GM06990 (cell line): ENCODE data around the gene RNF144A.

ENCODE experiments used
- DNase-seq: peaks from one replicate; pipeline ENCODE4 v3.0.0-alpha.2; 2011; ENCODE audit not compliant: insufficient read length; ENCODE audit errors: extremely low read depth
- H3K27me3 ChIP-seq: replicated peaks from 2 replicates; pipeline ENCODE4 v1.6.0; 2011; ENCODE audit warnings: low read length; ENCODE audit not compliant: control insufficient read depth, insufficient read depth
- H3K36me3 ChIP-seq: 2 replicates; pipeline ENCODE4 v1.5.1; 2011; ENCODE audit warnings: low read length; ENCODE audit not compliant: control insufficient read depth, insufficient read depth
- H3K4me3 ChIP-seq: replicated peaks from 2 replicates; pipeline ENCODE4 v1.5.1; 2011; ENCODE audit warnings: low read depth, mild to moderate bottlenecking, control low read depth, low read length
- TF ChIP-seq, protein P1 (sequence below): IDR thresholded peaks from 2 replicates; pipeline ENCODE4 v1.5.1; 2011; ENCODE audit warnings: low read length, control low read depth, mild to moderate bottlenecking, inconsistent platforms; ENCODE audit not compliant: insufficient read depth, poor library complexity, severe bottlenecking

RNF144A gene

DNA sequence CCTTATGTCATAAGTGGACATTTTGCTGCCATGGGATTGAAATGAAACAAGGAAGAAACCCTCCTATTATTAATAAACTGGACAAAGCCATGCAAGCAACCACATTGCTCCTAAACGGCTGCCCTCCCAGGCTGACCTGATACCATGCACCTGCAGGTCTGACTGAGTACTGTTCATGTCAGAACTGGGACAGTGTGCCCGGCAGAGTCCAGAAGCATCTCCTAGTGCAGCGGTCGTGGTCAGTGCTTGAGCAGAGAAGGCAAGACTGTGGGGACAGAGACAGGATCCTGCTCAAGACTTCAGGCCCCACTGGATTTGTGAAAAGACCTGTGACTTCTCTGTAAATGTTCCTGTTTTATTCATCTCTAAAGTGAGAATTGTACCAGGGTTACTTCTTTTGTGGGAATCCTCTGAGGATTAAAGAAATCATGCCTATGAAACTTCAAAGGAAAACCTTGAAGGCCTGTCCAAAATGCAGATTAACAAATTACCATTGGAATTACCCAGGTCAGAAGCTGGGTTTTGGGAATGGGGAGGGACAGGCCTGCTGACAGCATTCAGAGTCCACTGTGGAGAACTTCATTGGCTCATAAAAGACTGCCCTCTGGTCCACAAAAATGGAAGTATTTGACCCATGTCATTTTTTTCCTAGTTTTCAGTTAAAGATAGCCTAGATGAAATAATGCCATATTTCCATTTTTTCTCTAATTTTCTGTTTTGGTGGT, 13.9 kb downstream of the RNF144A start:
- no peaks in the 10 kb centered on the region for H3K27me3 ChIP-seq
- H3K36me3 ChIP-seq, result no peaks in the 10 kb centered on the region
- H3K4me3 ChIP-seq, result no peak overlapping the region
- DNase-seq, result no peak
- TF ChIP-seq, protein P1, sequence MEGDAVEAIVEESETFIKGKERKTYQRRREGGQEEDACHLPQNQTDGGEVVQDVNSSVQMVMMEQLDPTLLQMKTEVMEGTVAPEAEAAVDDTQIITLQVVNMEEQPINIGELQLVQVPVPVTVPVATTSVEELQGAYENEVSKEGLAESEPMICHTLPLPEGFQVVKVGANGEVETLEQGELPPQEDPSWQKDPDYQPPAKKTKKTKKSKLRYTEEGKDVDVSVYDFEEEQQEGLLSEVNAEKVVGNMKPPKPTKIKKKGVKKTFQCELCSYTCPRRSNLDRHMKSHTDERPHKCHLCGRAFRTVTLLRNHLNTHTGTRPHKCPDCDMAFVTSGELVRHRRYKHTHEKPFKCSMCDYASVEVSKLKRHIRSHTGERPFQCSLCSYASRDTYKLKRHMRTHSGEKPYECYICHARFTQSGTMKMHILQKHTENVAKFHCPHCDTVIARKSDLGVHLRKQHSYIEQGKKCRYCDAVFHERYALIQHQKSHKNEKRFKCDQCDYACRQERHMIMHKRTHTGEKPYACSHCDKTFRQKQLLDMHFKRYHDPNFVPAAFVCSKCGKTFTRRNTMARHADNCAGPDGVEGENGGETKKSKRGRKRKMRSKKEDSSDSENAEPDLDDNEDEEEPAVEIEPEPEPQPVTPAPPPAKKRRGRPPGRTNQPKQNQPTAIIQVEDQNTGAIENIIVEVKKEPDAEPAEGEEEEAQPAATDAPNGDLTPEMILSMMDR, result no peak

DNA sequence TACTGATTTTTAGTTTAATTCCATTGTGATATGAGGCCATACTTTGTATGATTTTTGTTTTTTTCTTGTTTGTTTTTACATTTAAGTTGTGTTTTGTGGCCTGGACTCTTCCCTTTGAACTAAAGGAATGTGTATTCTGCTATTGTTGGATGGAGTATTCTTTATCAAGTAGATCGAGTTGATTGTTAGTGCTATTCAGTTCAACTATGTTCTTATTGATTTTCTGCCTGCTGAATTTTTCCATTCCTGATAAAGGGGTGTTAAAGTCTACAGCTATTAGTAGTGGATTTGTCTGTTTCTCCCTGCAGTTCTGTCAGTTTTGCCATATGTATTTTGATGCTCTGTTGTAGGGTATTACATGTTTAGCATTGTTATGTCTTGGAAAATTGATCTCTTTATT, 14.5 kb downstream of the RNF144A start:
- TF ChIP-seq, protein P1, result no peak
- H3K36me3 ChIP-seq, result no peaks in the 10 kb centered on the region

DNA sequence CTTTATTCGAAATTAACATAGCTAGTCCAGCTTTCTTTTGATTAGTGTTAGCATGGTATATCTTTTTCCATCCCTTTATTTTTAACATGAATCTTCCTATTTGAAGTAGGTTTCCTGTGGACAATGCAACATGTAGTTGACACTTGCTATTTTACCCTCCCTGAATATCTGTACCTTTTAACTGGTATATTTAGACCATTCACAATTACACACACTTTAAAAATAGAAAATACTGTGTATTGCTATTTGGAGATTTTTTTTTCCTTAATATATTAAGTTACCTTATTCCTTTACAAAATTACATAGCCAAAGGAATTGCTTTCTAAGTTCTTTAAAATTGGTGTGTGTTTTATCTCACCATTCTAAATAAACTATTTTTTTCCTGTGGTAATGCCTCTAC, 15.0 kb downstream of the RNF144A start:
- TF ChIP-seq, protein P1, result no peak
- no peak for DNase-seq
- Histone ChIP-seq H3K36me3 (no peaks in the 10 kb centered on the region), H3K4me3 (no peak overlapping the region), H3K27me3 (no peaks in the 10 kb centered on the region)

More for the DNA sequence above, 14.5 kb downstream of the RNF144A start:
- no peak for DNase-seq
- no peak overlapping the region for H3K4me3 ChIP-seq
- H3K27me3 ChIP-seq, result no peaks in the 10 kb centered on the region

DNA sequence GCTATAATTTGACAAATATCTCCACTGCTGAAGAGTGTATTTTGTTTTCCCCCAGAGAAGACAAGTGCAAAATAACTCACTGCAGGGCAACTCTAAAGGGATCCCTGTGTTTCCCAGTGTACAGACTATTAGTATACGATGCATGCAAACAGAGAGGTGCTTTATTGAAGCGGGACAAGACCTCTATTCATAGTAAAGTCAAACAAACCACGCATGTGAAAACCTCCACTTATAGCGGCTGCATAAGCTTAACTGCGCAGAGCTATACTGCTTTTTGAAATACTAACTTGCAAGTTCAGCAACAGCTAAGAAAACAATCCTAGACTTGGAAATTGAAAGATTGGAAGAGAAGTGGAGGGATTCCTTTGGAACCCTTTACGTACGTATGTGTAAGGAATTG, 15.6 kb downstream of the RNF144A start:
- Histone ChIP-seq H3K4me3 (no peak overlapping the region), H3K36me3 (no peaks in the 10 kb centered on the region), H3K27me3 (no peaks in the 10 kb centered on the region)
- DNase-seq, result no peak
- TF ChIP-seq, protein P1, result no peak

DNA sequence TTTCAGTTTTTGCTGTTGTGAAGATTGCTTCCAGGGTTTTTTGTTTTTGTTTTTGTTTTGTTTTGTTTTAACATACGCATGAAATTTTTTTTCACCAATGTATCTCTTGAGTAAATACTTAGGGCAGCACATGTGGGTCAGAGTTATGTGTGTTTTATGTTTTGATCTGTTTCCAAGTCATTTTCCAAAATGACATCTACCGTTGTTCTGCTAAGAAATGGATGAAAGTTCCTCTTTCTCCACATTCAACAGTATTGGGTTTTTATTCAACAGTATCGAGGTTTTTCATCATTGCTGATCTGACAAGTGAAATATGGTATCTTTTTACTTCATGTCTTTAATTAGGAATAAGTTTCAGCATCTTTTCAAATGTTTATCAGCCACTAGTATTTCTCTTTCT, 16.7 kb downstream of the RNF144A start:
- TF ChIP-seq, protein P1, result no peak
- Histone ChIP-seq H3K27me3 (no peaks in the 10 kb centered on the region), H3K4me3 (no peak overlapping the region), H3K36me3 (no peaks in the 10 kb centered on the region)
- no peak for DNase-seq

DNA sequence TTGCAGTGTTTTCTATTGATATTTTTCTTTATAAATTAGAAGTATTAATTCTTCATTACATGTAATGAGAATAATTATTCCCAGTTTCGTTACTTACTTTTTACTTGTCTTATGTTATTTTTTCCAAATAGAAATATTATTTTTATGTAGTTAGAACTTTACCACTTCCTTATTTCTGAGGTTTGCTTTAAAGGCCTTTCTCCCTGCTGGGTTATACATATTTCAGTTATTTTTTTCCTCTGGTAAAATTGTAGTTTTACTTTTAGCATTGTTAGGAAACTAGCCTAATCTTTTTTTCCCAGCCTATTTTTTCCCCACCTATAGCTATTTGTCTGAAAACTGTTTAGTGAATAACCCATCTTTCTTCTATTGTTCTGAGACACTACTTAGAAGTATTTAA, 17.1 kb downstream of the RNF144A start:
- DNase-seq, result no peak
- no peaks in the 10 kb centered on the region for H3K36me3 ChIP-seq
- no peaks in the 10 kb centered on the region for H3K27me3 ChIP-seq
- TF ChIP-seq, protein P1, result no peak
- H3K4me3 ChIP-seq, result no peak overlapping the region
